PC-9 (cell line): Measurements from ENCODE around the gene BCL2. TPM values are rescaled to one million over a fixed set of nuclear protein-coding genes. Genes with fewer than 3 reads are reported as not detected.

Source experiments
- BruUV-seq: library from RNA; stranded (reverse); fragments of 400-500 nt; replicated peaks from 2 replicates; lab custom pipeline; 2021; lab: Mats Ljungman, UMichigan
- CTCF ChIA-PET: fragments of 300-600 bp; sonication (Branson Sonifier 250); formaldehyde crosslinking; loops from one replicate; lab custom pipeline; 2022; ENCODE audit warnings: antibody characterized with exemption; lab: Charles Lee
- POLR2A ChIA-PET: fragments of 300-600 bp; sonication (Branson Sonifier 250); formaldehyde crosslinking; loops from one replicate; lab custom pipeline; 2022; ENCODE audit warnings: antibody characterized with exemption; ENCODE audit not compliant: unreplicated experiment; lab: Charles Lee
- DNase-seq, 2 experiments: peaks; one replicate each; pipeline versions ENCODE4 v3.0.0 to v3.0.0-alpha.2; 2015 to 2022; ENCODE audit warnings: mixed read lengths in 1 of 2
- H2AFZ ChIP-seq: fragments of 200-600 bp; sonication (generic); 2 replicates; pipeline ENCODE4 v1.8.1; 2017; ENCODE audit warnings: antibody characterized with exemption
- H3F3A ChIP-seq: fragments of 200-600 bp; sonication (generic); 2 replicates; pipeline ENCODE4 v1.8.1; 2017; ENCODE audit warnings: antibody characterized with exemption, mild to moderate bottlenecking, low read depth; ENCODE audit not compliant: insufficient read depth
- H3K27ac ChIP-seq: fragments of 200-600 bp; sonication (generic); 2 replicates; pipeline ENCODE4 v1.6.1; 2016; ENCODE audit warnings: mixed run types
- H3K27me3 ChIP-seq: fragments of 200-600 bp; sonication (generic); 2 replicates; pipeline ENCODE4 v1.6.1; 2016; ENCODE audit warnings: low read depth, mixed run types; ENCODE audit not compliant: insufficient read depth
- H3K36me3 ChIP-seq: fragments of 200-600 bp; sonication (generic); 2 replicates; pipeline ENCODE4 v1.6.1; 2016; ENCODE audit warnings: low read depth, mixed run types
- H3K4me1 ChIP-seq: fragments of 200-600 bp; sonication (generic); replicated peaks from 2 replicates; pipeline ENCODE4 v1.6.1; 2016; ENCODE audit warnings: mixed run types; ENCODE audit not compliant: insufficient read depth
- H3K4me2 ChIP-seq: fragments of 200-600 bp; sonication (generic); 2 replicates; pipeline ENCODE4 v1.6.1; 2017; ENCODE audit warnings: mixed run types
- H3K4me3 ChIP-seq: fragments of 200-600 bp; sonication (generic); 2 replicates; pipeline ENCODE4 v1.6.1; 2016; ENCODE audit warnings: mixed run types
- H3K79me2 ChIP-seq: fragments of 200-600 bp; sonication (generic); 2 replicates; pipeline ENCODE4 v1.6.1; 2017; ENCODE audit warnings: low read depth, mixed run types
- H3K9me2 ChIP-seq: fragments of 200-600 bp; sonication (generic); 2 replicates; pipeline ENCODE4 v1.8.1; 2017; ENCODE audit warnings: mild to moderate bottlenecking; ENCODE audit not compliant: insufficient read depth
- H3K9me3 ChIP-seq: fragments of 200-600 bp; sonication (generic); 2 replicates; pipeline ENCODE4 v1.8.1; 2016; ENCODE audit warnings: low read depth; ENCODE audit not compliant: insufficient read depth
- H4K20me1 ChIP-seq: fragments of 200-600 bp; sonication (generic); 2 replicates; pipeline ENCODE4 v1.8.1; 2017; ENCODE audit not compliant: insufficient read depth
- CTCF ChIP-seq: fragments of 200-600 bp; sonication (generic); conservative IDR thresholded peaks from 2 replicates; pipeline ENCODE4 v1.6.1; 2017; ENCODE audit warnings: mixed run types, antibody characterized with exemption, mild to moderate bottlenecking, moderate library complexity
- EZH2 ChIP-seq: fragments of 200-600 bp; sonication (generic); IDR thresholded peaks from 2 replicates; pipeline ENCODE4 v1.8.0; 2017; ENCODE audit warnings: antibody characterized with exemption, low read depth
- intact Hi-C: fragments of 100-400 bp; cut with micrococcal nuclease; formaldehyde crosslinking; loops from one replicate; pipeline ENCODE4 v1.10.0; 2022; ENCODE audit not compliant: unreplicated experiment
- total RNA-seq: library from RNA; stranded (reverse); gene quantifications from 2 replicates; pipeline ENCODE4 v1.2.3, GENCODE V29; 2021

BCL2 gene
- total RNA-seq, 1 experiment from 2014 or later, result 2.0 TPM

GRCh38 chr18:63187223-63187574 lies 132.4 kb downstream of the BCL2 start:
- no peak overlapping the region for H3K27ac ChIP-seq
- POLR2A ChIA-PET, result no interaction called here

GRCh38 chr18:63186520-63187222 lies 132.9 kb downstream of the BCL2 start:
- H3K27me3 ChIP-seq, result no peaks in the 10 kb centered on the region
- CTCF ChIA-PET, result no interaction called here
- no peak overlapping the region for H3K27ac ChIP-seq
- H3K4me3 ChIP-seq, result no peak overlapping the region
- H3K4me2 ChIP-seq, result no peak overlapping the region
- POLR2A ChIA-PET, result interaction anchor here (0.9 kb wide), 1 partner anchor 217 kb away, joined by 5 read pairs; no protein-coding TSS in a partner anchor
- no peaks in the 10 kb centered on the region for H3K36me3 ChIP-seq
- no peaks in the 10 kb centered on the region for H3F3A ChIP-seq
- intact Hi-C loops, result no loop called here
- peaks cover 8% of the 10 kb centered on the region; the same call in 1 of the 2 replicates for H3K4me1 ChIP-seq
- H3K79me2 ChIP-seq, result no peaks in the 10 kb centered on the region
- no peaks in the 10 kb centered on the region for H3K9me3 ChIP-seq
- H2AFZ ChIP-seq, result peak overlapping the region; percentile 30; the same call in 1 of the 2 replicates
- TF ChIP-seq CTCF (no peak), EZH2 (no peak)
- H4K20me1 ChIP-seq, result no peaks in the 10 kb centered on the region
- no peak for DNase-seq
- H3K9me2 ChIP-seq, result no peaks in the 10 kb centered on the region
- BruUV-seq, result no TSS peak

More at GRCh38 chr18:63187223-63187574, 132.4 kb downstream of the BCL2 start:
- TF ChIP-seq EZH2 (no peak), CTCF (no peak)
- H3K9me2 ChIP-seq, result no peaks in the 10 kb centered on the region
- CTCF ChIA-PET, result no interaction called here
- no peaks in the 10 kb centered on the region for H3F3A ChIP-seq
- no peak for DNase-seq
- H3K27me3 ChIP-seq, result no peaks in the 10 kb centered on the region
- no peaks in the 10 kb centered on the region for H3K9me3 ChIP-seq
- H3K79me2 ChIP-seq, result no peaks in the 10 kb centered on the region
- peaks cover 8% of the 10 kb centered on the region; the same call in 1 of the 2 replicates for H3K4me1 ChIP-seq
- BruUV-seq, result no TSS peak
- no peaks in the 10 kb centered on the region for H4K20me1 ChIP-seq
- H3K4me3 ChIP-seq, result no peak overlapping the region
- intact Hi-C loops, result no loop called here
- no peak overlapping the region for H3K4me2 ChIP-seq
- H2AFZ ChIP-seq, result no peak overlapping the region
- H3K36me3 ChIP-seq, result no peaks in the 10 kb centered on the region

- no peaks in the 10 kb centered on the region for H3F3A ChIP-seq
- H4K20me1 ChIP-seq, result no peaks in the 10 kb centered on the region
- H3K9me2 ChIP-seq, result no peaks in the 10 kb centered on the region
- no peak for TF ChIP-seq EZH2
- no peak for TF ChIP-seq CTCF
- POLR2A ChIA-PET, result interaction anchor here (0.9 kb wide), 1 partner anchor 218 kb away, joined by 5 read pairs; no protein-coding TSS in a partner anchor
- intact Hi-C loops, result no loop called here
- no peaks in the 10 kb centered on the region for H3K9me3 ChIP-seq
- H3K4me2 ChIP-seq, result no peak overlapping the region
- no peak overlapping the region for H3K27ac ChIP-seq
- CTCF ChIA-PET, result no interaction called here
- H3K27me3 ChIP-seq, result no peaks in the 10 kb centered on the region
- H3K79me2 ChIP-seq, result no peaks in the 10 kb centered on the region
- no peak overlapping the region for H3K4me3 ChIP-seq
- H3K4me1 ChIP-seq, result peaks cover 8% of the 10 kb centered on the region; the same call in 1 of the 2 replicates
- H2AFZ ChIP-seq, result no peak overlapping the region; the same call in 1 of the 2 replicates
- DNase-seq, result no peak
- BruUV-seq, result no TSS peak
- no peaks in the 10 kb centered on the region for H3K36me3 ChIP-seq
Measured at GRCh38 chr18:63185984-63186383, 133.6 kb downstream of the BCL2 start.
